HG03060 (cell line): Measurements from ENCODE around the gene SMC3.

Source experiments
- ATAC-seq: cut with Tn5 transposase; IDR thresholded peaks from one replicate; pipeline ENCODE4 v1.9.1; 2021; ENCODE audit warnings: low read depth, moderate number of reproducible peaks; ENCODE audit not compliant: unreplicated experiment

The SMC3 gene

GRCh38 chr10:110643035-110643652 lies 75.6 kb downstream of the SMC3 start:
- no peak for ATAC-seq

GRCh38 chr10:110643653-110644597 lies 76.4 kb downstream of the SMC3 start, which contains the start of gene RBM20:
RBM20 (plus strand) TSS chr10:110644336; CDS start chr10:110644455, 119 bp downstream.
- ATAC-seq = no peak

- no peak for ATAC-seq
Observed at GRCh38 chr10:110644598-110645462, 77.3 kb downstream of the SMC3 start.

- no peak for ATAC-seq
Observed at GRCh38 chr10:110646417-110647135, 79.1 kb downstream of the SMC3 start.

GRCh38 chr10:110647136-110647430 lies 79.6 kb downstream of the SMC3 start:
- no peak for ATAC-seq

- ATAC-seq = no peak
Observed at GRCh38 chr10:110648692-110649346, 81.3 kb downstream of the SMC3 start.

GRCh38 chr10:110649347-110650264 lies 82.1 kb downstream of the SMC3 start:
- no peak for ATAC-seq

GRCh38 chr10:110650265-110650668 lies 82.8 kb downstream of the SMC3 start:
- ATAC-seq = no peak

GRCh38 chr10:110651044-110651958 lies 83.8 kb downstream of the SMC3 start:
- ATAC-seq = peak; percentile 59

GRCh38 chr10:110652475-110653118 lies 85.1 kb downstream of the SMC3 start:
- ATAC-seq = no peak
